ENCODE measurements around the gene COL27A1. TPM values are rescaled to one million over a fixed set of nuclear protein-coding genes. Genes with fewer than 3 reads are reported as not detected.
"Not testable (repeated sequence)": the region's sequence is repeated elsewhere in the genome, so short reads cannot be mapped to it uniquely, and the experiment has no call there.

COL27A1 gene
- total RNA-seq, 2 experiments from 2014 or later, result 0.15 to 0.30 TPM

- DNase-seq, result no peak
- H3K4me1 Mint-ChIP-seq, result no peaks in the 10 kb centered on the region
- H3K9me3 Mint-ChIP-seq (ENCODE audit: low read depth), result no peaks in the 10 kb centered on the region
- CTCF ChIA-PET, result interaction anchor here (1.6 to 1.8 kb wide), 2 partner anchors 29 to 44 kb away, joined by 3 to 4 read pairs; partner anchors contain the start of gene COL27A1
- H3K27ac Mint-ChIP-seq, result no peak overlapping the region
- no peak overlapping the region for H3K4me3 Mint-ChIP-seq
- H3K27me3 Mint-ChIP-seq, result peaks cover 15% of the 10 kb centered on the region
- no peak for ATAC-seq
- no peaks in the 10 kb centered on the region for H3K36me3 Mint-ChIP-seq
Observed at GRCh38 chr9:114126247-114127060, 28.9 kb upstream of the COL27A1 start.

- DNase-seq; H3K4me1 Mint-ChIP-seq; H3K9me3 Mint-ChIP-seq (ENCODE audit: low read depth); CTCF ChIA-PET; ATAC-seq; H3K36me3 Mint-ChIP-seq; H3K4me3 Mint-ChIP-seq; H3K27ac Mint-ChIP-seq: not testable (repeated sequence)
- peaks cover 16% of the 10 kb centered on the region for H3K27me3 Mint-ChIP-seq
Observed at GRCh38 chr9:114128759-114129158, 26.6 kb upstream of the COL27A1 start.

GRCh38 chr9:114130141-114130540 is 25.2 kb upstream of the COL27A1 start:
- Mint-ChIP-seq H3K27me3 (peaks cover 14% of the 10 kb centered on the region), H3K36me3 (no peaks in the 10 kb centered on the region), H3K9me3 (ENCODE audit: low read depth) (no peaks in the 10 kb centered on the region), H3K4me1 (no peaks in the 10 kb centered on the region), H3K27ac (no peak overlapping the region), H3K4me3 (no peak overlapping the region)
- no peak for ATAC-seq
- no peak for DNase-seq
- CTCF ChIA-PET, result no interaction called here

- H3K4me3 Mint-ChIP-seq, result no peak overlapping the region
- no peaks in the 10 kb centered on the region for H3K36me3 Mint-ChIP-seq
- CTCF ChIA-PET, result no interaction called here
- H3K4me1 Mint-ChIP-seq, result no peaks in the 10 kb centered on the region
- no peaks in the 10 kb centered on the region for H3K9me3 Mint-ChIP-seq (ENCODE audit: low read depth)
- H3K27ac Mint-ChIP-seq, result no peak overlapping the region
- peaks cover 18% of the 10 kb centered on the region for H3K27me3 Mint-ChIP-seq
- no peak for DNase-seq
- no peak for ATAC-seq
Observed at GRCh38 chr9:114130624-114131277, 24.6 kb upstream of the COL27A1 start.

GRCh38 chr9:114131808-114132549 is 23.4 kb upstream of the COL27A1 start:
- H3K27ac Mint-ChIP-seq, result no peak overlapping the region
- H3K27me3 Mint-ChIP-seq, result peaks cover 16% of the 10 kb centered on the region
- ATAC-seq (no peak), DNase-seq (no peak)
- no peaks in the 10 kb centered on the region for H3K9me3 Mint-ChIP-seq (ENCODE audit: low read depth)
- H3K36me3 Mint-ChIP-seq, result no peaks in the 10 kb centered on the region
- no peak overlapping the region for H3K4me3 Mint-ChIP-seq
- H3K4me1 Mint-ChIP-seq, result no peaks in the 10 kb centered on the region
- CTCF ChIA-PET, result interaction anchor here (1.0 to 2.0 kb wide), 2 partner anchors 24 to 159 kb away, joined by 5 read pairs; no protein-coding TSS in a partner anchor

- H3K27ac Mint-ChIP-seq, result no peak overlapping the region
- CTCF ChIA-PET, result interaction anchor here (1.0 to 2.0 kb wide), 2 partner anchors 25 to 158 kb away, joined by 5 read pairs; no protein-coding TSS in a partner anchor
Observed at GRCh38 chr9:114132550-114132918, 22.8 kb upstream of the COL27A1 start.

GRCh38 chr9:114134827-114135396 is 20.4 kb upstream of the COL27A1 start:
- no peaks in the 10 kb centered on the region for H3K4me1 Mint-ChIP-seq
- ATAC-seq, result no peak
- H3K36me3 Mint-ChIP-seq, result no peaks in the 10 kb centered on the region

More at GRCh38 chr9:114132550-114132918, 22.8 kb upstream of the COL27A1 start:
- no peaks in the 10 kb centered on the region for H3K36me3 Mint-ChIP-seq
- no peaks in the 10 kb centered on the region for H3K4me1 Mint-ChIP-seq
- no peak overlapping the region for H3K4me3 Mint-ChIP-seq
- peaks cover 16% of the 10 kb centered on the region for H3K27me3 Mint-ChIP-seq
- ATAC-seq (no peak), DNase-seq (no peak)
- no peaks in the 10 kb centered on the region for H3K9me3 Mint-ChIP-seq (ENCODE audit: low read depth)

GRCh38 chr9:114137831-114138230 is 17.5 kb upstream of the COL27A1 start:
- H3K9me3 Mint-ChIP-seq (ENCODE audit: low read depth), result no peaks in the 10 kb centered on the region
- peaks cover 9% of the 10 kb centered on the region for H3K27me3 Mint-ChIP-seq
- no peak overlapping the region for H3K27ac Mint-ChIP-seq
- CTCF ChIA-PET, result no interaction called here
- DNase-seq (no peak), ATAC-seq (no peak)
- H3K4me1 Mint-ChIP-seq, result no peaks in the 10 kb centered on the region
- H3K36me3 Mint-ChIP-seq, result no peaks in the 10 kb centered on the region
- no peak overlapping the region for H3K4me3 Mint-ChIP-seq

More at GRCh38 chr9:114134827-114135396, 20.4 kb upstream of the COL27A1 start:
- Mint-ChIP-seq H3K9me3 (ENCODE audit: low read depth) (no peaks in the 10 kb centered on the region), H3K27me3 (peaks cover 6% of the 10 kb centered on the region), H3K4me3 (no peak overlapping the region), H3K27ac (no peak overlapping the region)
- DNase-seq, result no peak
- CTCF ChIA-PET, result no interaction called here

GRCh38 chr9:114138552-114138971 is 16.8 kb upstream of the COL27A1 start:
- Mint-ChIP-seq H3K27ac (no peak overlapping the region), H3K4me3 (no peak overlapping the region), H3K4me1 (no peaks in the 10 kb centered on the region), H3K36me3 (no peaks in the 10 kb centered on the region), H3K27me3 (peaks cover 8% of the 10 kb centered on the region), H3K9me3 (ENCODE audit: low read depth) (no peaks in the 10 kb centered on the region)
- ATAC-seq (no peak), DNase-seq (no peak)
- CTCF ChIA-PET, result no interaction called here

- Mint-ChIP-seq H3K27me3 (peaks cover 7% of the 10 kb centered on the region), H3K4me1 (no peaks in the 10 kb centered on the region), H3K27ac (no peak overlapping the region), H3K9me3 (ENCODE audit: low read depth) (no peaks in the 10 kb centered on the region), H3K36me3 (no peaks in the 10 kb centered on the region), H3K4me3 (no peak overlapping the region)
- ATAC-seq (no peak), DNase-seq (no peak)
- CTCF ChIA-PET, result no interaction called here
Observed at GRCh38 chr9:114139071-114139470, 16.3 kb upstream of the COL27A1 start.

GRCh38 chr9:114140401-114140800 is 14.9 kb upstream of the COL27A1 start:
- no peak overlapping the region for H3K27ac Mint-ChIP-seq
- peaks cover 6% of the 10 kb centered on the region for H3K27me3 Mint-ChIP-seq
- CTCF ChIA-PET, result interaction anchor here (1.0 kb wide), 1 partner anchor 58 kb away, joined by 3 read pairs; no protein-coding TSS in a partner anchor
- ATAC-seq (no peak), DNase-seq (no peak)
- H3K4me1 Mint-ChIP-seq, result no peaks in the 10 kb centered on the region
- H3K9me3 Mint-ChIP-seq (ENCODE audit: low read depth), result no peaks in the 10 kb centered on the region
- no peak overlapping the region for H3K4me3 Mint-ChIP-seq
- H3K36me3 Mint-ChIP-seq, result no peaks in the 10 kb centered on the region

GRCh38 chr9:114140850-114141249 is 14.5 kb upstream of the COL27A1 start:
- Mint-ChIP-seq H3K4me3 (no peak overlapping the region), H3K4me1 (no peaks in the 10 kb centered on the region), H3K27me3 (peaks cover 4% of the 10 kb centered on the region), H3K36me3 (no peaks in the 10 kb centered on the region), H3K9me3 (ENCODE audit: low read depth) (no peaks in the 10 kb centered on the region), H3K27ac (no peak overlapping the region)
- DNase-seq (no peak), ATAC-seq (no peak)
- CTCF ChIA-PET, result interaction anchor here (1.0 kb wide), 1 partner anchor 58 kb away, joined by 3 read pairs; no protein-coding TSS in a partner anchor

Data from activated CD8-positive, alpha-beta memory T cell treated with anti-CD3 and anti-CD28 coated beads, Interleukin-2, amount 10 ng/mL, durations not matched to agents 7 days and 5 days (primary cell).